ENCODE results near the gene AGAP3.

- no peak for TF ChIP-seq CTCF (conservative IDR thresholded peaks at IDR 0.05)
- TF ChIP-seq ZFX (IDR thresholded peaks at IDR 0.05) = no peak
Observed at GRCh38 chr7:151062399-151063211, 23.7 kb upstream of the AGAP3 start.

Measured in C4-2B (cell line).